HG03520 (cell line): ENCODE results near the gene CACNG1.

Experiments
- ATAC-seq: cut with Tn5 transposase; IDR thresholded peaks from one replicate; pipeline ENCODE4 v1.9.1; 2021; ENCODE audit warnings: mild to moderate bottlenecking, moderate library complexity; ENCODE audit not compliant: unreplicated experiment

Gene CACNG1

DNA sequence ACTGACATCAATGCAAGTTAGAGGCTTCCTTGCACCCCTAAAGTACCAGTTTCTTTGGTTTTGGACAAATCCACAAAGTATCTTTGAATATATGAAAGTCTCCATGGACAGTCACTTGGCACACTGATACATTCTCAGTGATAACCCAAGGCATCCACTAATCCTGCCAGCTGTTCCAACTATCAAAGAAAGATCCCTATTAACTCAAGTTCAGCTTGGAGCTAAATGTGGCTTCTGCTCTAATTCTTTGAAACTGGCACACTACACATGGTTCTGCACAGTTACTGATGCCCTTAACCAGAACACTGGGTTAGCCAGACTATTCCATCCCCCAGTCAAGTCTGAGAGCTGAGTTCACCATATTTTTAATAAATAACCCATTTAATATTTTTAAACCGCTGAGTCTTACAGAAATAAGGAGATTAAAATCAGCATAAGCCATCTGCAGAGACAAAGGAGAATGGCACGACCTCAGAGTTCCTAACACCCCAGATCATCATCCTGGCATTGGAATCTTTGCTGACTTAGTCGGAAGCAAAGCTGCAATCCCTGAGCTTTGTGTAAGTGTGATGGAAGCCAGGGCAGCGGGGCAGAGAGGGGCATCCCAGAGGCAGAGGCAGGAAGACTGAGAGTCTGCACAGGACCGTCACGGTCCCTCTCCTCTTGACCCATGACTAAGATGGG is 6.3 kb downstream of the CACNG1 start:
- no peak for ATAC-seq

- no peak for ATAC-seq
Measured at GRCh38 chr17:67051155-67051538, 6.8 kb downstream of the CACNG1 start.

DNA sequence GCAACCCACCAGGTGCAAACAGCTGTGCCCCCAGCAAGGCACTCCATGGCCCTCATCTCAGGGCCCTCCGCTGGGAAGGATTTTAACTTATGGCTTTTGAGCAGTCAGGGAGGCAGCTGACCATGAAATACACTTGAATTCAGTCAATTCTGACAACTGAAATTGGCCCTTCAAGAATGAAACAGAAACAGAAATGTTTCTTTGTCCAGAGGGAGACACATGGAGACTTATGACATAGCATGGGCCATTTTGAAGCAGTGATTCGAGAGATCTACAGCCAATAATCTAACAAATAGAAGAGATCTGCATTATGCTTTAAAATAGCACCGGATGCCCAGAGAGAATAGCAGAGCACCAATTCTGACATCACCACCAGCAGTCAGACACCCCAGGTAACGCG is 7.5 kb downstream of the CACNG1 start:
- ATAC-seq, result no peak

DNA sequence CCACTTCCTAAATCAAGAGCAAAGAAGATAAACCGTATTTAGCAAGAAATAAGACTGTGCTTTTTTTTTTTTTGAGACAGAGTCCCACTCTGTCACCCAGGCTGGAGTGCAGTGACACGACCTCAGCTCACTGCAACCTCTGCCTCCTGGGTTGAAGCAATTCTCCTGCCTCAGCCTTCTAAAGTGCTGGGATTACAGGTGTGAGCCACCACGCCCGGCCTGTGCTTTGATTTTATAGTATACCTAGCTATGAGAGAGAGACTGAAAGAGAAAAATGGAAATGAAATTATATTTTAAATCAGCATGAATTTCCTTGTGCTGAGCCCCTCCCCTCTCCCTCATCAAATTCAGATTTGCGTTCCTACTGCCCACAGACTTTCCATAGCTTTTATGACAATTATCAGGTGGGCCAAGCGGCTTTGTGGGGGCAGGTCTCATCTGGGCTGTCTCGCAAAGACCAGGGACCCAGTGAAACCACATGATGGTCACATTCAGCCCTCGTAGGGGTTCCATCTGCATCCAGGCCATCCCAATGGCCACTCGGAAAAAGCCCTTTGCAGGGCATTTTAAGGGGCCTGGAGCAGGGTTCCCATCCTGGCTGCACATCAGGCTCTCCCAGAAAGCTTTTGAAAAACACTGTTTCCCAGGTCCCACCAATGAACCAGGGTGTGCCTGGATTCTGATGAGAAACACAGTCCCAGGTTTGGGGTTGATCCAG is 8.5 kb downstream of the CACNG1 start:
- no peak for ATAC-seq

GRCh38 chr17:67053438-67054000 is 9.2 kb downstream of the CACNG1 start:
- ATAC-seq, result no peak

DNA sequence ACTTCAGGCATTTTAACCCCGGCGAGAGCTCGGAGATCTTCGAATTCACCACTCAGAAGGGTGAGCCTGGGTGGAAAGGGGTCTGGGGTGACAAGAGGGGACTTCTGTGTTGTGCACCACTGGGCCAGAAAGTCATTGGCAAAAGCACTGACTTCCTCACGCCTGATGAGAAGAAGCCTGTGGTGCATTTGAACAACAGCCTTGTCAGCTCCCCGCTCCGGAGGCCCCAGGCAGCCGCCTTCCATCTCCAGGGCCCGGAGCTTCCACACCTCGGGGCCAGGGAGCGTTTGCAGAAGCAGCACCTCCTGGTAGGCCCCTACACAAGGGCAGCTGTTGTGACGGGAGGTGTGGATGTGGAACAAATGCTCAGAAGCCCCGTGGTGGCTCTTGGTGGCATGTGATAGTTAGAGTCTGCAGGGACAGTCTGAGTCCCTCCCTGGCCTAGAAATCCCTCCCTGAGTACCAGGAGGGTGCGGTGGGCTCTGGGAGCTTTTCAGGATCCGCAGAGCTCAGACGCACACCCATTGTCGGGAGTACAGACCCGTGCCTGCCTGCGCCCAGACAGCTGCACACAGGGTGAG is 9.7 kb downstream of the CACNG1 start:
- ATAC-seq, result no peak

GRCh38 chr17:67054608-67055007 is 10.3 kb downstream of the CACNG1 start:
- ATAC-seq, result no peak

DNA sequence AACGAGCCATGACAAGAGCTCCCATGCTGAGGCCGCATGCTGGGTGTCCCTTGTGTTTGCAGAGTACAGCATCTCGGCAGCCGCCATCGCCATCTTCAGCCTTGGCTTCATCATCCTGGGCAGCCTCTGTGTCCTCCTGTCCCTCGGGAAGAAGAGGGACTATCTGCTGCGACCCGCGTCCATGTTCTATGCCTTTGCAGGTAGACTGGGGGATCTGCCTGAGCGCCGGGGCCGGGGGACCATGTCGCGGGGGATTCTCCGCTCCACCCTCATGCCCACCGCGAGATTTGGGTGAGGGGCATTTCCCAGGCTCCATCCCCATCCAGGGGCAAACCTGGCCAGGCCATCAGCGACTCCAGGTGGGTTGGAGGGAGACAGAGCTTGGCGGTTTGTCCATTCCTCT is 10.7 kb downstream of the CACNG1 start:
- ATAC-seq, result no peak

DNA sequence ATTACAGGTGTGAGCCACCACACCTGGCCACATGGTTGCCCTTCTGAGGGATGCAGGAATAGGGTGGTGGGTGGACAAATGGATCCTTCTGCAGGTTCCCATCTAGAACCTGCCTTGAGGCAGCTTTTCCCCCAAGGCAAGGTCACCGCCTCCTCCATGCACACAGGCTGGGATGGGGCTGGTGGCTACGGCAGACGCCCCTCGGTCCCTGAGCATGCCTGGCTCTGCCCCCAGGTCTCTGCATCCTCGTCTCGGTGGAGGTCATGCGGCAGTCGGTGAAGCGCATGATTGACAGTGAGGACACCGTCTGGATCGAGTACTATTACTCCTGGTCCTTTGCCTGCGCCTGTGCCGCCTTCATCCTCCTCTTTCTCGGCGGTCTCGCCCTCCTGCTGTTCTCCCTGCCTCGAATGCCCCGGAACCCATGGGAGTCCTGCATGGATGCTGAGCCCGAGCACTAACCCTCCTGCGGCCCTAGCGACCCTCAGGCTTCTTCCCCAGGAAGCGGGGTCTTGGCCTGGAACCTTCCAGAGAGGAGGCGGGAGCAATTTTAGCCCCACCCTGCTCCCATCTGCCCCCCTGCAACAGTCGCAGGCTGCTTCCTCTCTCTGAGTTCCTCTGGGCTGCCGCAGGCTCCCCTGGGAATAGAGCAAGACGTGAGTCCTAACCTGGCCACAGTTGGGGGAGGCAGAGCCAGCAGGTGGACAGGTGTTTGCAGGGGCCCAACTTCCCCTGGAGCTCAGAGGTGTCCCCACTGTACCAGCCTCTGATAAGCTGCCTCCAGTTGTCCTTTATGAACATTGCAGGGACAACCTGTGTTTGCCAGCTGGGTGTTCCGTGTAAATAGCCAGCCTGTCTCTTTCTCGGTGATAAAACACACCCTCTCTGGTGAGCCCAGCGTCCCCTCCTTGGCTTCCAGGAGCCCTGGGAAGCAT is 11.7 kb downstream of the CACNG1 start:
- no peak for ATAC-seq

DNA sequence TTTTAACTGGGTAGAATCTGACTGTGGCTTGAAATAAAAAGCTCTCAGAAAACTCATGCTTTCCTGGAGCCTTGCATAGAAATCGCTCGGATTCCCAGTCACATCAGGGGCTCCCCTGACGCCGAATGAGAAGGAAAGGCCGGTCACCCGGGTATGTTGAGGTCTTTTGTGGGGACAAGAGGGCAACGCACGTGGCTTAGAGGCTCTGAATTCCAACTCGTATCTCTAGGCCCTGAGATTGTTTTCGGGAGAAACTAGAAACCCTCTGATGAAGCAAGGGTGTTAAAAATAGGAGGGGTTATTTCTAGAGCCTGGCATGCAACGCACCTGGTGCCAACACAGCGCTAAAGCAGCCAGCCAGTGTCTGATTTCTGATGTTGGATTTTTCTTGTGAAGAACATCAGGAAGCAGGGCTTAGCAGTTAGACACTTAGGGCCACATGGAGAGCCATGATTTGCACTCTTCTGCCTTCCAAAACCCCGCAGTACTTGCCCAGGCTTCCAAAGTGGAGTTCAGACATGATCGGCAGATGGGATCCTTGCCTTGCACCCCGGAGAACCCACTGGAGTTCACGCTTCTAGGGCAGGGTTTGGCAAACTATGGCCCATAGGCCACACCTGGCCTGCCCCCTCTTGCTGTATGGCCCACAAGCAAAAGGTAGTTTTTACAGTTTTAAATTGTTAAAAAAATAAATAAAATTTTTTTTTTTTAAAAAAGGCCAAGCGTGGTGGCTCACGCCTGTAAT is 12.6 kb downstream of the CACNG1 start:
- ATAC-seq, result no peak

- no peak for ATAC-seq
Measured at GRCh38 chr17:67058036-67058435, 13.7 kb downstream of the CACNG1 start.

DNA sequence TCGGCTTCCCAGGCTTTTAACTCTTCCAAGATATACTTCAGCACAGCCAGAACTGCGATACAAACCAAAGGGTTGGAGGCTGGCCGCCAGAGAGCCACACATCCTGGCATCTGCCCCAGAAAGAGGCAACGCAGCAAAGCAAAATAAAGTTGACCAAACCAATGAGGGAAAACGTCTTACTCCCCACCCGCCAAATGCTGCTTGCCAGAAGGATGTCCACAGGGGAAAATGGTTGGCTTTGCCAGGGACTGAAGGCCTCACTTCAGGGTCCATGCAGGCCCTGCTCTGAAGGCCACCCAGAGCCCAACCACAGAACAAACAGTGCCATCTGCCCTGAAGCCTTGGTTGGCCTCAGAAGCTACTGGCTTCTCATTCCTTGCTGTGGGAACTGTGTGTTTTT is 15.0 kb downstream of the CACNG1 start:
- no peak for ATAC-seq

DNA sequence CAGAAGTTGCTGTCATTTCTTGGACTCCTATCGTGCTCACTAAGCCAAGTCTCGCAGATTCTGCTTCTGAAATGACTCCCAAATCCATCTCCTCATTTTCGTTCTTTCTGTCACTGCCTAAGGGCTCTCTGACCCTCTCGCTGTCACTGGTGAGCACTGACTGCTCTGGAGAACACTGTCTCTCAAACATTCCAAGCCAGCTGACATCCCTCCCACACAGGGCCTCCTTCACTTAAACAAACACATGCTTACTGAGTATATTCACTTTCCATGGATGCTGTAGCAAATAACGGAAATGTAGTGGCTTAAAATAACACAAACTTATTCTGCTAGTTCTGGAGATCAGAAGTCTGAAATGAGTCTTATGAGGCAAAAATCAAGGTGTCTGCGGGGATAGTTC is 18.8 kb downstream of the CACNG1 start:
- ATAC-seq, result no peak

DNA sequence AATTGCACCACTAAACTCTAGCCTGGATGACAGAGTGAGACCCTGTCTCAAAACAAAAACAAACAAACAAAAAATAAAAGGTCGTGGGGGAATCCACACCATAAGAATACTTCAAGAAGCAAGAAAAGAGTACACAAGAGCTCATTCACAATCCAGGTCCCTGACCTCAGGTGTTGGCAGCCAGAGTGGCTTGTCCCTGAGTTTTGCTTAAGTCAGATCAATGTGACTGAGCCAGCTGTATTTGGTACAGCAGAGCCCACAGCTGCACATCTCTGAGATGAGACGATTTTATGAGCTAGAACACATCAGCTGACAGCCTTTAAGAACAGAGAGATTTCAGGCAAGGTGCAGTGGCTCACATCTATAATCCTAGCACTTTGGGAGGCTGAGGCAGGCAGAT is 22.4 kb downstream of the CACNG1 start:
- ATAC-seq, result no peak

- no peak for ATAC-seq
Measured at GRCh38 chr17:67067571-67068482, 23.5 kb downstream of the CACNG1 start.

DNA sequence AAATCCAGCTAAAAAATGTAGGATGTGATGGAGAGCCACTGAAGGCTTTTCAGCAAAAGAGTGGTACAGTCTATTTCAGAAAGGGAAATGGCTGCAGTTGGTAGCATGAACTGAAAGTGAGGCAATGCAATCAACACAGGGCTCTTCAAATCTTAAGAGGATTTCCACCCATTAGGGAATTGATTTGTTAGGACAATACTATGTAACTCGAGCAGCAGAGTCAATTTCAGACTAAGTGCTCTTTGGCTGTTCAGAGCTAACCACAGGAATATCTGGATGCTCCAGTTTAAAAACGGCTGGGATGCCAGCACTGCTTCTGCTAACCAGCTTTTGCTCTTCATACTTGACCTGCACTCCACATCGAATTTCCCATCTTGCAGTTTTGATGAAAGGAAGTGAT is 24.6 kb downstream of the CACNG1 start:
- no peak for ATAC-seq

GRCh38 chr17:67069603-67070136 is 25.3 kb downstream of the CACNG1 start:
- ATAC-seq, result no peak

- ATAC-seq, result no peak
Measured at GRCh38 chr17:67071595-67071994, 27.2 kb downstream of the CACNG1 start.

DNA sequence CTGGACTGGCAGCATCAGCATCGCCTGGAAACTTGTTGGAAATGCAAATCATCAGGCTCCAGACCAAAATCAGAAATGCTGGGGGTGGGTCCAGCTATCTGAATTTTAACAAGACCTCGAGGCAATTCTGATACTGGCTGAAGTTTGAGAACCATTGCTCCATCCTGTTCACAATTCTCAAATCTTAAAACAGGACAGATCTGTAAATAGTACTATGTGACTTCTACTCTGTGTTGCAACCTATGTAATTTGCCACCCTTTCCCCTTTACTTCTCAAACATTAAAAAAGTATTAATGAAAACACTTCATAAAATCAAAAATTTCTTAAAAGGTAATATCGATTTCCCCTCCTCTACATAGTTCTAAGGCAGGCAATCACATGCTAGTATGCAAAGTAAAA is 28.5 kb downstream of the CACNG1 start:
- no peak for ATAC-seq
